Activated CD4-positive, alpha-beta memory T cell treated with anti-CD3 and anti-CD28 coated beads for 36 hours (primary cell): ENCODE data around the gene ZDHHC7. TPM values are rescaled to one million over a fixed set of nuclear protein-coding genes. Genes with fewer than 3 reads are reported as not detected.

Experiments used
- CTCF ChIA-PET: fragments of 350-600 bp; sonication (Branson Sonifier 250); formaldehyde crosslinking; loops from one replicate; lab custom pipeline; 2021; ENCODE audit warnings: antibody characterized with exemption, inconsistent platforms; lab: Charles Lee
- POLR2A ChIA-PET: fragments of 350-600 bp; sonication (Branson Sonifier 250); formaldehyde crosslinking; loops from one replicate; lab custom pipeline; 2021; ENCODE audit warnings: antibody characterized with exemption; lab: Charles Lee
- DNase-seq: peaks from one replicate; pipeline ENCODE4 v3.0.0-alpha.2; 2020
- H3K27ac Mint-ChIP-seq: one replicate; pipeline ENCODE4 v1.8.0; 2021; ENCODE audit warnings: mixed read lengths
- H3K27me3 Mint-ChIP-seq: one replicate; pipeline ENCODE4 v1.8.0; 2021; ENCODE audit warnings: mixed read lengths
- H3K36me3 Mint-ChIP-seq: one replicate; pipeline ENCODE4 v1.8.0; 2021; ENCODE audit warnings: mixed read lengths
- H3K4me1 Mint-ChIP-seq: one replicate; pipeline ENCODE4 v1.8.0; 2021; ENCODE audit warnings: low read depth, mixed read lengths
- H3K4me3 Mint-ChIP-seq: one replicate; pipeline ENCODE4 v1.8.0; 2021; ENCODE audit warnings: mild to moderate bottlenecking, mixed read lengths
- H3K9me3 Mint-ChIP-seq: one replicate; pipeline ENCODE4 v1.8.0; 2021; ENCODE audit warnings: mixed read lengths
- intact Hi-C: fragments of 100-400 bp; cut with micrococcal nuclease; formaldehyde crosslinking; loops from one replicate; pipeline ENCODE4 v1.15.1; 2023
- total RNA-seq, 2 experiments: library from RNA; stranded (reverse); gene quantifications; one replicate each; pipeline ENCODE4 v1.2.3, GENCODE V29; 2021

The ZDHHC7 gene
- total RNA-seq, 2 experiments from 2014 or later: 23.5 to 25.1 TPM

- H3K9me3 Mint-ChIP-seq: no peaks in the 10 kb centered on the region
- DNase-seq: no peak
- H3K4me3 Mint-ChIP-seq: no peak overlapping the region
- H3K27ac Mint-ChIP-seq: no peak overlapping the region
- ChIA-PET CTCF (interaction anchor here (1.4 to 7.7 kb wide), 10 partner anchors 16 to 281 kb away, joined by 4 to 93 read pairs (median 6); no protein-coding TSS in a partner anchor), POLR2A (interaction anchor here (0.6 to 1.0 kb wide), 2 partner anchors 9 to 200 kb away, joined by 3 to 4 read pairs; no protein-coding TSS in a partner anchor)
- no peaks in the 10 kb centered on the region for H3K27me3 Mint-ChIP-seq
- H3K4me1 Mint-ChIP-seq: peaks cover 2% of the 10 kb centered on the region
- intact Hi-C loops: loop anchor here (2.0 kb wide), 1 partner anchor 330 kb away; no protein-coding TSS in a partner anchor
- no peaks in the 10 kb centered on the region for H3K36me3 Mint-ChIP-seq
Measured at GRCh38 chr16:84953190-84953746, 58.1 kb downstream of the ZDHHC7 start.

GRCh38 chr16:84952335-84953189 is 58.8 kb downstream of the ZDHHC7 start:
- DNase-seq: peak; percentile 79
- Mint-ChIP-seq H3K36me3 (no peaks in the 10 kb centered on the region), H3K9me3 (no peaks in the 10 kb centered on the region), H3K27me3 (no peaks in the 10 kb centered on the region), H3K4me3 (no peak overlapping the region), H3K4me1 (peaks cover 2% of the 10 kb centered on the region), H3K27ac (no peak overlapping the region)
- ChIA-PET CTCF (interaction anchor here (0.5 to 7.7 kb wide), 31 partner anchors 9 to 330 kb away, joined by 3 to 93 read pairs (median 5); no protein-coding TSS in a partner anchor), POLR2A (interaction anchor here (1.0 to 1.4 kb wide), 2 partner anchors 21 to 199 kb away, joined by 3 read pairs; no protein-coding TSS in a partner anchor)
- intact Hi-C loops: loop anchor here (1.0 to 2.0 kb wide), 4 partner anchors 27 to 330 kb away; no protein-coding TSS in a partner anchor

GRCh38 chr16:84950906-84951305 is 60.4 kb downstream of the ZDHHC7 start:
- Mint-ChIP-seq H3K4me3 (no peak overlapping the region), H3K9me3 (no peaks in the 10 kb centered on the region), H3K36me3 (no peaks in the 10 kb centered on the region), H3K27ac (no peak overlapping the region), H3K4me1 (peaks cover 2% of the 10 kb centered on the region), H3K27me3 (no peaks in the 10 kb centered on the region)
- intact Hi-C loops: loop anchor here (2.0 kb wide), 1 partner anchor 20 kb away; no protein-coding TSS in a partner anchor
- ChIA-PET POLR2A (no interaction called here), CTCF (interaction anchor here (1.0 to 7.7 kb wide), 16 partner anchors 9 to 212 kb away, joined by 3 to 93 read pairs (median 7); no protein-coding TSS in a partner anchor)
- DNase-seq: peak; percentile 56

DNA sequence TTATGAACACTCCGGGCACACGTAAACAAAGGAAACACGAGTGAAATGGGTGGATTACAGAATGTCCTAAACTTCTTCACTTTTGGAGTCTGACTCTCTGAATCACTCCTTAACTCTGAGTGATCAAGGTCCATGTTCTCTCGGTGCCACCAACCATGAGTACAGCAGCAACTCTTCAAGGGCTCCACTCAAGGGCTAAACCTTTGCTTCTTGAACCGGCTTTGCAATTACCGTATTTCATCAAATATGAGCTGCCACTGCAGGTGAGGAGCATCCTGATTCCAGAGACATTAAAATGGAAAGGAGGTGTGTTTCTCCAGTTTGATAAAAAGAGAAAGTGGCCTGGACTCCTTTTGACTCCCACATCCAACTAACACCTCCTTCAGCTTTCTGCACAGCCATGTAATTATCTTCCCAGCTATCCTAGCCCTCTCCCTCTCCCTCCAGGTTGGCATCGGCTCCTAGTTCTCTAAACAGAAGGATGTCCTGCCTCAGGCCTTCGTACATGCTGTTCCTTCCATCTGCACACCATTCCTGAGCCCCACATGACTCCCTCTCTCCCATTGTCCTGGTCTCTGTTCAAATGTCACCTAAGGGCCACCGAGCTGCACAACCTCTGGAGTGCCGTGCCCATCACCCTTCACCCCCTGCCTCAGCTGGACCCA is 61.4 kb downstream of the ZDHHC7 start:
- no peak overlapping the region for H3K4me3 Mint-ChIP-seq
- peaks cover 2% of the 10 kb centered on the region for H3K9me3 Mint-ChIP-seq
- no peak overlapping the region for H3K27ac Mint-ChIP-seq
- DNase-seq: no peak
- intact Hi-C loops: loop anchor here (2.0 kb wide), 1 partner anchor 19 kb away; no protein-coding TSS in a partner anchor
- H3K36me3 Mint-ChIP-seq: no peaks in the 10 kb centered on the region
- H3K27me3 Mint-ChIP-seq: no peaks in the 10 kb centered on the region
- ChIA-PET POLR2A (no interaction called here), CTCF (interaction anchor here (1.1 to 7.7 kb wide), 9 partner anchors 8 to 196 kb away, joined by 3 to 93 read pairs (median 7); no protein-coding TSS in a partner anchor)
- H3K4me1 Mint-ChIP-seq: peaks cover 2% of the 10 kb centered on the region

DNA sequence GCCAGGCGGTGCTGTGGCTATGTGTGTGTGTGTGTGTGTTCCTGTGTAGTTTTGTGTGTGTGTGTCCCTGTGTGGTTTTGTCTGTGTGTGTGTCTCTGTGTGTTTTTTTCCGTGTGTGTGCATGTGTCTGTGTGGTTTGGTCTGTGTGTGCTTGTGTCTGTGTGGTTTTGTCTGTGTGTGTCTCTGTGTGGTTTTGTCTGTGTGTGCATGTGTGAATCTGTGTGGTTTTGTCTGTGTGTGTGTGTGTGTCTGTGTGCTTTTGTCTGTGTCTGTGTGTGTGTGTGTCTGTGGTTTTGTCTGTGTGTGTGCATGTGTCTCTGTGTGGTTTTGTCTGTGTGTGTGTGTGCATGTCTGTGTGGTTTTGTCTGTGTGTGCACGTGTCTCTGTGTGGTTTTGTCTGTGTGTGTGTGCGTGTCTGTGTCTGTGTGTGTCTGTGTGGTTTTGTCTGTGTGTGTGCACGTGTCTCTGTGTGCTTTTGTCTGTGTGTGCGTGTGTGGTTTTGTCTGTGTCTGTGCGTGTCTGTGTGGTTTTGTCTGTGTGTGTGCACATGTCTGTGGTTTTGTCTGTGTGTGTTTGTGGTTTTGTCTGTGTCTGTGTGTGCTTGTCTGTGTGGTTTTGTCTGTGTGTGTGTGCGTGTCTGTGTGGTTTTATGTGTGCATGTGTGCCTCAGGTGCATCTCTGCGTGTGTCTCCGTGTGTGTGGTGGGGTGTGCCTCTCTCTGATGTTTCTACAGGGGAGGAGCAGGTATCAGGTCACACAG is 62.3 kb downstream of the ZDHHC7 start:
- peaks cover 2% of the 10 kb centered on the region for H3K9me3 Mint-ChIP-seq
- ChIA-PET POLR2A (no interaction called here), CTCF (interaction anchor here (6.8 to 7.7 kb wide), 3 partner anchors 21 to 195 kb away, joined by 73 to 93 read pairs (median 77); no protein-coding TSS in a partner anchor)
- H3K27me3 Mint-ChIP-seq: no peaks in the 10 kb centered on the region
- no peaks in the 10 kb centered on the region for H3K36me3 Mint-ChIP-seq
- H3K27ac Mint-ChIP-seq: no peak overlapping the region
- no peak overlapping the region for H3K4me3 Mint-ChIP-seq
- DNase-seq: no peak
- intact Hi-C loops: no loop called here
- peaks cover 2% of the 10 kb centered on the region for H3K4me1 Mint-ChIP-seq

DNA sequence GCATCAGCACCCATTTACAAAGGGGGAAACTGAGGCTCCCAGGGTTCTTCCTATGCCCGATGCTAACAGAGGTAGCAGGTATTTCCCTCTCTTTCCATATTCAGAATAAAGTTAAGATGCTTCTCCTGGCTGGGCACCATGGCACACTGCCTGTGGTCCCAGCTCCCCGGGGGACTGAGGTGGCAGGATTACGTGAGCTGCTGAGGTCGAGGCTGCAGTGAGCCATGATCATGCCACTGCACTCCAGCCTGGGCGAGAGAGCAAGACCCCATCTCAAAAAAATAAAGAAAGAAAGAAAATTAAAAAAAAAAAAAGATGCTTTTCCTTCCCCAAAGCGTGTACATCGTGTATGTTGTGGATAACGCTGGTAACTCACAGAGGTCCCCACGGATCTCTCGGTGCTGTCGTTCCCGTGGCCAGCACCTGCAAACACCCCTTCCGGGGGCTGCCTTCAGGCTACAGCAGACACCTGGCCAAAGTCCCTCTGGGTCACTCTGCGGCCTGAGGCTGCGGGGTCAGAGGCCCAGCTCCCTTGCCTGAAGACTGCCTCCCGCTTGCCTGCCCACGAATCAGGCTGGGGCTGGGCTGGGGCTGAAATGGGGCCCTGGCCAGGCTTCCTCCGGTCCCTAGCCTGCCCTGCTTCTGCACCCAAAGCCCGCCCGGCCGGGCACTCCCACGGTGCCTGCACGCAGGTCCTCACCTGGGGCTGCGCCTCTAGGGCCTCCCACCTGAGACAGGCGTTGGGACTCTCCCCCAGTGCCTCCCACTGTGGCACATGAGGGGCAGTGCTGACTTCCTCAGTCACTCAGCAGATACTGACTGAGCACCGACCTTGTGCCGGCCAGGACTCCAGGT is 63.1 kb downstream of the ZDHHC7 start:
- ChIA-PET CTCF (interaction anchor here (0.7 kb wide), 1 partner anchor 193 kb away, joined by 3 read pairs; no protein-coding TSS in a partner anchor), POLR2A (no interaction called here)
- H3K4me1 Mint-ChIP-seq: peaks cover 2% of the 10 kb centered on the region
- H3K9me3 Mint-ChIP-seq: peaks cover 2% of the 10 kb centered on the region
- H3K27me3 Mint-ChIP-seq: no peaks in the 10 kb centered on the region
- no peak for DNase-seq
- intact Hi-C loops: no loop called here
- H3K27ac Mint-ChIP-seq: no peak overlapping the region
- H3K36me3 Mint-ChIP-seq: no peaks in the 10 kb centered on the region
- H3K4me3 Mint-ChIP-seq: no peak overlapping the region

DNA sequence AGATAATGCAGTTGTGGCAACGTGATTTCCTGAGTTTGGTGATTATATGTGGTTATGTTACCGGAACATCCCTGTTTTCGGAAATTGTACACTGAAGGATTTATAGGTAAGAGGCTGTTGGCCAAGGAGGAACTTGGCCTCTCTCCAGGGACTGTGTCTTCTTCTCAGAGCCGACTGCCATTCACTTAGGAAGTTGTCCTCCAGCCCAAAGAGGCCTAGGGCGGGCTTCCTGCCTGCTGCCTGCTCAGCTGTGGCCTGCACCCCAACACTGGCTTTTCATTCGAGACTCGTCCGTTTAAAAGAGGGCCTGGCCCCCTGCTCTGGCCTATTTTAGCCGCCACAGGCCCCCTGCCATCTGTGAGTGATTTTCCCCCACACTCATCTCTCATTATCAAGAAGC is 64.3 kb downstream of the ZDHHC7 start:
- ChIA-PET CTCF (interaction anchor here (1.1 kb wide), 1 partner anchor 24 kb away, joined by 3 read pairs; no protein-coding TSS in a partner anchor), POLR2A (no interaction called here)
- H3K27ac Mint-ChIP-seq: no peak overlapping the region
- H3K9me3 Mint-ChIP-seq: peaks cover 2% of the 10 kb centered on the region
- peaks cover 1% of the 10 kb centered on the region for H3K27me3 Mint-ChIP-seq
- H3K4me1 Mint-ChIP-seq: peaks cover under 1% of the 10 kb centered on the region
- DNase-seq: no peak
- intact Hi-C loops: no loop called here
- H3K4me3 Mint-ChIP-seq: no peak overlapping the region
- H3K36me3 Mint-ChIP-seq: no peaks in the 10 kb centered on the region

DNA sequence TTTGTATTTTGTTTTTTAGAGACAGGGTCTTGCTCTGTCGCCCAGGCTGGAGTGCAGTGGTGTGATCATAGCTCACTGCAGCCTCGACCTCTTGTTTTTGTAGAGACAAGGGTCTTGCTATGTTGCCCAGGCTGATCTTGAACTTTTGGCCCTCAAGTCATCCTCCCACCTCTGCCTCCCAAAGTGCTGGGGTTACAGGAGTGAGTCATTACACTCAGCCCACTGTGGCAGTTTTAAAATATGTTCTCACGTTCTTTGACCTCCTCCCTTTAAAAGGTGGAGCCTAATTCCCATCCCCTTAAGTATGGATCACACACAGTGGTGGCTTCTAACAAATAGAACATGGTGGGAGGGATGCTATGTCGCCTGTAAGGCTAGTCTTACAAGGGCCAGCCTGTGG is 67.7 kb downstream of the ZDHHC7 start:
- no peak for DNase-seq
- Mint-ChIP-seq H3K9me3 (peaks cover 2% of the 10 kb centered on the region), H3K27me3 (peaks cover 4% of the 10 kb centered on the region), H3K36me3 (no peaks in the 10 kb centered on the region), H3K27ac (no peak overlapping the region), H3K4me1 (no peaks in the 10 kb centered on the region), H3K4me3 (no peak overlapping the region)
- intact Hi-C loops: no loop called here
- CTCF ChIA-PET: interaction anchor here (2.2 kb wide), 1 partner anchor 28 kb away, joined by 6 read pairs; no protein-coding TSS in a partner anchor
- POLR2A ChIA-PET: no interaction called here

DNA sequence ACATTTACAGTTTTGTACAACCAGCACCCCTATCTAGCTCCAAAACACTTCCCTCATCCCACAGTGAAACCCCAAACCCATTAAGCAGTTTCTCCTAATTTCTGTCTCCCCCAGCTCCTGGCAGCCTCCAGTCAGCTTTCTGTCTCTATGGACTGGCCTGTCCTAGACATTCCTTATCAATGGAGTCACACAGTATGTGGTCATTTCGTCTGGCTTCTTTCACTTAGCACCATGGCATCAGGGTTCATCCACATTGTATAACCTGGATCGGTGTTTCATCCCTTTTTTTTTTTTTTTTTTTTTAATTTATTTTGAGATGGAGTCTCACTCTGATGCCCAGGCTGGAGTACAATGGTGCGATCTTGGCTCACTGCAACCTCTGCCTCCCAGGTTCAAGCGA is 68.5 kb downstream of the ZDHHC7 start:
- POLR2A ChIA-PET: interaction anchor here (0.7 kb wide), 1 partner anchor 123 kb away, joined by 3 read pairs; no protein-coding TSS in a partner anchor
- no peak for DNase-seq

GRCh38 chr16:84941921-84942320 is 69.4 kb downstream of the ZDHHC7 start:
- H3K27me3 Mint-ChIP-seq: peaks cover 4% of the 10 kb centered on the region
- no peaks in the 10 kb centered on the region for H3K4me1 Mint-ChIP-seq
- ChIA-PET POLR2A (no interaction called here), CTCF (interaction anchor here (1.4 to 2.2 kb wide), 3 partner anchors 9 to 29 kb away, joined by 3 to 11 read pairs (median 6); no protein-coding TSS in a partner anchor)
- peaks cover 2% of the 10 kb centered on the region for H3K9me3 Mint-ChIP-seq
- intact Hi-C loops: no loop called here
- no peak overlapping the region for H3K4me3 Mint-ChIP-seq
- no peaks in the 10 kb centered on the region for H3K36me3 Mint-ChIP-seq
- no peak overlapping the region for H3K27ac Mint-ChIP-seq
- DNase-seq: no peak

More for the DNA sequence above, 68.5 kb downstream of the ZDHHC7 start:
- Mint-ChIP-seq H3K9me3 (peaks cover 2% of the 10 kb centered on the region), H3K27ac (no peak overlapping the region), H3K4me3 (no peak overlapping the region), H3K27me3 (peaks cover 4% of the 10 kb centered on the region), H3K4me1 (no peaks in the 10 kb centered on the region), H3K36me3 (no peaks in the 10 kb centered on the region)
- intact Hi-C loops: no loop called here
- CTCF ChIA-PET: interaction anchor here (1.4 to 2.2 kb wide), 3 partner anchors 8 to 28 kb away, joined by 3 to 11 read pairs (median 6); no protein-coding TSS in a partner anchor
